HG02642 (cell line): ENCODE results near the gene PRG3.
A peak's percentile ranks its signal among the peaks of the same experiment; 100 is the strongest.
"Not testable (repeated sequence)": the region's sequence is repeated elsewhere in the genome, so short reads cannot be mapped to it uniquely, and the experiment has no call there.

Experiments
- ATAC-seq: cut with Tn5 transposase; IDR thresholded peaks from one replicate; pipeline ENCODE4 v1.9.1; 2021; ENCODE audit warnings: mild to moderate bottlenecking; ENCODE audit not compliant: unreplicated experiment, poor library complexity

Gene PRG3

GRCh38 chr11:57363131-57364080, 17.5 kb downstream of the PRG3 start:
- ATAC-seq = no peak

- no peak for ATAC-seq
Observed at GRCh38 chr11:57361926-57362325, 19.0 kb downstream of the PRG3 start.

DNA sequence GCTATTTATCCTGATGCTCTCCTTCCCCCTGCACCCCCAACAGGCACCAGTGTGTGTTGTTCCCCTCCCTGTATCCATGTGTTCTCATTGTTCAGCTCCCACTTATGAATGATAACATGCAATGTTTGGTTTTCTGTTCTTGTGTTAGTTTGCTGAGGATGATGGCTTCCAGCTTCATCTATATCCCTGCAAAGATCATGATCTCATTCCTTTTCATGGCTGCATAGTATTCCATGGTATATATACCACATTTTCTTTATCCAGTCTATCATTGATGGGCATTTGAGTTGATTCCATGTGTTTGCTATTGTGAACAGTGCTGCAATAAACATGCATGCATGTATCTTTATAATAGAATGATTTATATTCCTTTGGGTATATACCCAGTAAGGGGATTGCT, 19.5 kb downstream of the PRG3 start:
- ATAC-seq = not testable (repeated sequence)

GRCh38 chr11:57360991-57361390, 20.0 kb downstream of the PRG3 start:
- ATAC-seq = no peak

DNA sequence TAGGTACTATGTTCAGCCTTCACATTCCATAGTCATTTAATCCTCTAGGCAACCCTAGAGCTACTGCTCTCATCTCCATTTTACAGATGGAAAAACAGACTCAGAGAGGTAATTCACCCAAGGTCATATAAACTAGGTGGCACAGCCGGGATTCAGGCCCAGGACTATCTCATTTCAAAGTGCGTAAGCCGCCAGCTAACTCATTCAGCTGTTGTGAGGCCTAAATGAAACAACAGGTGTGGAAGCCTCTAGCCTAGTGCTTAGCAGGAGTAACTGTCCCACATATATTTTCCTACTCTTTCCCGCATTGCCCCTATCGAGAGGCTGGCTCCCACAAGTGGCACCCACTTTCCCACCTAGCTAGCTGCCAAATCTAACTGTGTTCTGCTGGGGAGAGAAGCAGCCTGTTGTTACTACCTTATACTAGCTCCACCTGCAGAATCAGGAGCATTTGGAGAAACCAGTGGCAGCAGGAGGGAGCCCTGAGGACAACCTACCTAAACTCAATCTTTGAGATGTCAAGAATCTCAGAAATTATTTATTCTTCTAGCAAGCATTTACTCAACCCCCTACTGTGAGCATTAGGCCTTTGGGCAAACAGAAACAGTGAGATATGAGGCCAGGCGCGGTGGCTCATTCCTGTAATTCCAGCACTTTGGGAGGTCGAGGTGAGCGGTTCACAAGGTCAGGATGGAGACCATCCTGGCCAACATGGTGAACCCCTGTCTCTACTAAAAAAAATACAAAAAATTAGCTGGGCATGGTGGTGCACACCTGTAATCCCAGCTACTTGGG, 20.9 kb downstream of the PRG3 start:
- no peak for ATAC-seq

- no peak for ATAC-seq
Observed at GRCh38 chr11:57359396-57359795, 21.6 kb downstream of the PRG3 start.

DNA sequence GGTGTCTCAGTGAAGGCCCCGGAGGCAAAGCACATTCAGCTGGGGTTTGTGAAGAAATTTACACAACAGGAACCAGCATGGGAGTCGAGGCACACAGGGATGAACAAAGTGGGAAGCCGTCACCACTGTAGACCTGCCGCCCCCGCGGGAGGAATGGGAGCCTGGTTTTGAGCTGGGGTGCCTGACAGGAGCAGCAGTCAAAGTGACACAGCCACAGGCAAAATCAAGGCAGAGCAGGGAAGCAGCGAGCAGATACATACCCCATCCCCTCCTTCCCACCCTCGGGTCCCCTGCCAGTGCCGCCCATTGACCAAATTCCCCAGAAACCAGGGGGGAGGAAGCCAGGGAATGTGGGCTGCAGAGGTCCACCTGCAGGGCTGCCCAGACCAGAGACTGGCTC, 22.0 kb downstream of the PRG3 start:
- ATAC-seq = no peak

DNA sequence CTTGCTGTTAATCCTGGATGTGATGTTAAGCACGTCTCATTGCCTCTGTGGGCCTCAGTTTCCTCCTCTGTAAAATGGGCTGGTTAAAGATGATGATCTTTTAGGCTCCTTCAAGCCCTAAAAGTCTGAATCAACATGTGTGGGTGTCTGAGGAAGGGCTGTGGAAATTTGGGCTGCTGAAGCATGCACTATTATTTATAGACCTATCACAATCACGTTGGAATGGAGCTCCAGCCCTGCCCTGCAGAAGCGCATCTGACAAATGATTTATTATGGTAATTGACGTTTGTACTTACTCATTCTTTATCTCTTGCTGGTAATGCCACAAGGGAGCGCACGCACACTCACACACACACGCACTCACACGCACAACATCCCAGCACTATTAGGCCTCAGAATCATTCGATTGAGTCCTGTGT, 22.4 kb downstream of the PRG3 start:
- ATAC-seq = no peak

- ATAC-seq = no peak
Observed at GRCh38 chr11:57357856-57358255, 23.1 kb downstream of the PRG3 start.

DNA sequence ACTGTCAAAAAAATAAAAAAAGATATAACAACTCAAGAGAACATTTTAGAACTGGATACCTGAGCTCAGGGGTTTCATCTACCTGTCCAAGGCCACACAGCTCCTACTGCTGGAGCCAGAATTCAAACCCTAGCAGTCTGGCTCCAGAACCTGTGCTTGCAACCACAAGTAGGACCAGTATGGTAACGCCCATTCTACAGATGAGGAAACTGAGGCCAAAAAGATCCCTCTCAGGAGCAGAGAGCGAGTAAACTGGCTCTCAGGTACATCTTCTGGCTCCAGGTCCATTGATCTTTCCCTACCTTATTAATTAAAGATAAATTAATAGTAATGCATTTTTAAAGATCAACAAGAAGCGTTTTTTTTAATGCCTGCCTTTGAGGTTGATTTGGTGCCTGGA, 23.6 kb downstream of the PRG3 start:
- no peak for ATAC-seq

DNA sequence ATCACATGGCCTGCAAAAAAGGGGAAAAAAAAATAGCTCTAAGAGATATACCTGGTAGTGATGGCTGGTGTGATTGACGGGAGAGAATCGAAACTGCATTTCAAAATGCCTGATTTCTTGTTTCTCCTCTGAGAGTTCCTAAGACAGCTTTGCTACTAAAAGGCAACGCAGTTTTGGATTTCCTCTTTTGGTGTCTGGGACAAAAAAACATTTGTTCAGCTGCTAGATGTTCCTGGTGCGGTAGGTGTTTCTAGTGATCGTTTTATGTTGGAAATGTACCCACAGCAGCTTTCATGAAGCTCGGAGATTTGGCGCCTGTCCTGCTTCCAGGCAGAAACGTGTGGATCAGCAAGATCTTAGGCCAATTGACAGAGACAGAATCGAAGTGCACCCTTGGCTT, 24.7 kb downstream of the PRG3 start:
- no peak for ATAC-seq

- no peak for ATAC-seq
Observed at GRCh38 chr11:57354699-57355098, 26.3 kb downstream of the PRG3 start.

DNA sequence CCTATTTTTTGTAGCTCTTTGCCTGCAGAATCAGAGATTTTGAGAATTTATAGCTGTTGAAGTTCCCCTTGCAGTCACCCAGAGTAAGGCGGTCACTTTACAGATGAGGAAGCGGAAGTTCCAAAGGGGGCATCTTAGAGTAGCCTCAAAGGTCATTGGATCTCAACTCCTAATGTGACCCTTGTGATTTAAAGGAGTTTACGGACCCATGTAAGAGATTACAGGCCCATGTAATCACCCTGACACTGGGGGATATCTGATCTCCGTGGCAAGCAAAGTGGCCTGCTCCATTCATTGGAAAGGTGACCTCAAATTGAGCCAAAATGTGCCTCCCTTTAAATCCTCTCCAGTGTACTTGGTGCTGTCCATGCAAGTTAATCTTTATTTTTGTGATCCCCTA, 27.1 kb downstream of the PRG3 start:
- no peak for ATAC-seq

- no peak for ATAC-seq
Observed at GRCh38 chr11:57353446-57353845, 27.5 kb downstream of the PRG3 start.

GRCh38 chr11:57353036-57353435, 27.9 kb downstream of the PRG3 start:
- ATAC-seq = no peak

- ATAC-seq = no peak
Observed at GRCh38 chr11:57349491-57350274, 31.3 kb downstream of the PRG3 start.

- ATAC-seq = no peak
Observed at GRCh38 chr11:57348636-57349313, 32.2 kb downstream of the PRG3 start.

GRCh38 chr11:57348052-57348451, 32.9 kb downstream of the PRG3 start:
- ATAC-seq = no peak

DNA sequence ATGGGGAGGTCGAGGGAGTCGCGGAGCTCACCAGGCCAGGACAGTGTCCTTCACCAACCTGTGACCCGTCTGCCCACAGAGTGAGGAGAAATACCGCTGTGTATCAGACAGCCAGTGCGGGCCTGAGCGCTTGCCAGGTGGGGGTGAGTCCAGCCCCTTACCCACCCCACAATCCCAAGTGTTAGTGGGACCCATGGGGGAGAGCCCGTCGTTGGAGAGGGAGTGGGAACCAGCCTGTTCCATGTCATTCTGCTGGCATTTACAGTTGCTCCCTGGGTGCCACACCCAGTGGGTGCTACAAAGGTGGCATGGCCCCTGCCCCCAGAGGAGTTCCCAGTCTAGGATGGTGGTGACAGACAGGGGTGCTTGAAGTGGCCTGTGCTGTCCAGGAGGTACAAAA, 33.6 kb downstream of the PRG3 start:
- no peak for ATAC-seq

- ATAC-seq = peak; percentile 77
Observed at GRCh38 chr11:57345555-57346211, 35.3 kb downstream of the PRG3 start.
